Left ventricle myocardium inferior (tissue), 1 donor: ENCODE results near the gene VPS37B. TPM values are rescaled to one million over a fixed set of nuclear protein-coding genes. Genes with fewer than 3 reads are reported as not detected.
A peak's percentile ranks its signal among the peaks of the same experiment; 100 is the strongest.

Source experiments
- DNase-seq: peaks from one replicate; pipeline ENCODE4 v3.0.0-alpha.2; 2020
- H3K27ac ChIP-seq: fragments of 200-600 bp; replicated peaks from 2 replicates; pipeline ENCODE4 v1.8.0; 2021
- H3K27me3 ChIP-seq: fragments of 200-600 bp; 2 replicates; pipeline ENCODE4 v1.8.0; 2021; ENCODE audit warnings: low read depth
- H3K36me3 ChIP-seq: fragments of 200-600 bp; 2 replicates; pipeline ENCODE4 v1.8.0; 2021
- H3K4me1 ChIP-seq: fragments of 200-600 bp; 2 replicates; pipeline ENCODE4 v1.8.0; 2021
- H3K4me3 ChIP-seq: fragments of 200-600 bp; 2 replicates; pipeline ENCODE4 v1.8.0; 2021; ENCODE audit warnings: mild to moderate bottlenecking, moderate library complexity
- H3K9me3 ChIP-seq: fragments of 200-600 bp; replicated peaks from 2 replicates; pipeline ENCODE4 v1.8.0; 2021
- CTCF ChIP-seq: fragments of 200-600 bp; IDR thresholded peaks from 2 replicates; pipeline ENCODE4 v1.8.0; 2021; ENCODE audit warnings: antibody characterized with exemption, mild to moderate bottlenecking, borderline replicate concordance
- intact Hi-C: fragments of 100-400 bp; cut with micrococcal nuclease; formaldehyde crosslinking; loops from one replicate; pipeline ENCODE4 v1.11.0; 2022
- total RNA-seq: library from RNA; stranded (reverse); fragmentation: NEBNext Ultra II Directional; extraction: Animal tissue kit (Norgen Biotek cat#: 25700); gene quantifications from one replicate; pipeline ENCODE4 v1.2.1, GENCODE V29; 2021
- donor health status: DM: no; HTN: yes; CAD: no; lungs with severe emphysema.

VPS37B gene
- total RNA-seq, 1 donor from 2014 or later, result 13.3 TPM

GRCh38 chr12:122902854-122903692, 7.1 kb upstream of the VPS37B start:
- no peak overlapping the region for H3K4me3 ChIP-seq
- no peaks in the 10 kb centered on the region for H3K27me3 ChIP-seq
- TF ChIP-seq CTCF, result no peak
- intact Hi-C loops, result no loop called here
- H3K36me3 ChIP-seq, result no peaks in the 10 kb centered on the region
- peaks cover 19% of the 10 kb centered on the region for H3K4me1 ChIP-seq
- DNase-seq, result no peak
- no peak overlapping the region for H3K27ac ChIP-seq
- no peaks in the 10 kb centered on the region for H3K9me3 ChIP-seq

GRCh38 chr12:122899887-122900286, 4.0 kb upstream of the VPS37B start:
- TF ChIP-seq CTCF, result no peak
- intact Hi-C loops, result no loop called here
- DNase-seq, result no peak
- Histone ChIP-seq H3K27ac (no peak overlapping the region), H3K36me3 (no peaks in the 10 kb centered on the region), H3K4me3 (no peak overlapping the region), H3K9me3 (peaks cover 4% of the 10 kb centered on the region), H3K4me1 (peaks cover 33% of the 10 kb centered on the region), H3K27me3 (no peaks in the 10 kb centered on the region)

GRCh38 chr12:122896662-122897061, 738 bp upstream of the VPS37B start:
- Histone ChIP-seq H3K9me3 (peaks cover 4% of the 10 kb centered on the region), H3K36me3 (no peaks in the 10 kb centered on the region), H3K27me3 (no peaks in the 10 kb centered on the region), H3K4me1 (peaks cover 52% of the 10 kb centered on the region), H3K27ac (peak overlapping the region; percentile 93), H3K4me3 (no peak overlapping the region)
- no peak for TF ChIP-seq CTCF
- DNase-seq, result no peak
- intact Hi-C loops, result no loop called here

- no peaks in the 10 kb centered on the region for H3K27me3 ChIP-seq
- H3K36me3 ChIP-seq, result no peaks in the 10 kb centered on the region
- no peak for TF ChIP-seq CTCF
- peaks cover 4% of the 10 kb centered on the region for H3K9me3 ChIP-seq
- DNase-seq, result no peak
- peak overlapping the region; percentile 78 for H3K4me3 ChIP-seq
- peak overlapping the region; percentile 93 for H3K27ac ChIP-seq
- H3K4me1 ChIP-seq, result peaks cover 60% of the 10 kb centered on the region
- intact Hi-C loops, result no loop called here
These were observed 612 bp downstream of the VPS37B start for GRCh38 chr12:122895320-122895703.

- Histone ChIP-seq H3K27ac (peak overlapping the region; percentile 93), H3K4me3 (peak overlapping the region; percentile 78), H3K27me3 (no peaks in the 10 kb centered on the region), H3K4me1 (peaks cover 68% of the 10 kb centered on the region), H3K9me3 (peaks cover 4% of the 10 kb centered on the region), H3K36me3 (no peaks in the 10 kb centered on the region)
- intact Hi-C loops, result no loop called here
- no peak for TF ChIP-seq CTCF
- no peak for DNase-seq
These were observed 1.5 kb downstream of the VPS37B start for GRCh38 chr12:122894193-122895121.
